ENCODE results near the gene ESPL1.

- TF ChIP-seq ZUFSP (CRISPR knock-in tag; IDR thresholded peaks at IDR 0.05; ENCODE audit: borderline replicate concordance) (no peak), CTCF (CRISPR knock-in tag; IDR thresholded peaks at IDR 0.05) (no peak)
Measured at GRCh38 chr12:53220694-53221202, 47.4 kb upstream of the ESPL1 start.

All from HepG2 (cell line).